HEK293T (cell line): ENCODE measurements around the gene L1CAM.

Experiments
- ARNT ChIP-seq: fragments of 450-650 bp; IDR thresholded peaks from 2 replicates; pipeline ENCODE4 v1.6.1; 2017; ENCODE audit warnings: mild to moderate bottlenecking
- BHLHE40 ChIP-seq: fragments of 450-650 bp; IDR thresholded peaks from 2 replicates; pipeline ENCODE4 v1.6.1; 2016; ENCODE audit warnings: mild to moderate bottlenecking, moderate library complexity, borderline replicate concordance
- CTBP1 ChIP-seq: fragments of 450-650 bp; IDR thresholded peaks from 2 replicates; pipeline ENCODE4 v1.6.1; 2016; ENCODE audit warnings: borderline replicate concordance
- ELF4 ChIP-seq: fragments of 450-650 bp; IDR thresholded peaks from 2 replicates; pipeline ENCODE4 v1.6.1; 2017; ENCODE audit warnings: antibody characterized with exemption
- FOXA1 ChIP-seq: fragments of 450-650 bp; IDR thresholded peaks from 2 replicates; pipeline ENCODE4 v1.6.1; 2016; ENCODE audit warnings: mild to moderate bottlenecking
- HDGF ChIP-seq: fragments of 450-650 bp; IDR thresholded peaks from 2 replicates; pipeline ENCODE4 v1.6.1; 2017; ENCODE audit warnings: antibody characterized with exemption, borderline replicate concordance
- L3MBTL2 ChIP-seq: fragments of 450-650 bp; conservative IDR thresholded peaks from 2 replicates; pipeline ENCODE4 v1.6.1; 2016; ENCODE audit warnings: mild to moderate bottlenecking
- LEF1 ChIP-seq: fragments of 450-650 bp; IDR thresholded peaks from 2 replicates; pipeline ENCODE4 v1.6.1; 2017; ENCODE audit warnings: mild to moderate bottlenecking, borderline replicate concordance
- NFRKB ChIP-seq: fragments of 450-650 bp; IDR thresholded peaks from 2 replicates; pipeline ENCODE4 v1.6.1; 2016; ENCODE audit warnings: mild to moderate bottlenecking, moderate library complexity
- SP1 ChIP-seq: fragments of 450-650 bp; IDR thresholded peaks from 2 replicates; pipeline ENCODE4 v1.6.1; 2017
- SUZ12 ChIP-seq: fragments of 450-650 bp; IDR thresholded peaks from 2 replicates; pipeline ENCODE4 v1.6.1; 2016; ENCODE audit warnings: mild to moderate bottlenecking
- TARDBP ChIP-seq: fragments of 450-650 bp; IDR thresholded peaks from 2 replicates; pipeline ENCODE4 v1.6.1; 2016
- ZNF384 ChIP-seq: fragments of 450-650 bp; IDR thresholded peaks from 2 replicates; pipeline ENCODE4 v1.6.1; 2016
- TF ChIP-seq, protein P1 (sequence below): fragments of 450-650 bp; IDR thresholded peaks from 2 replicates; pipeline ENCODE4 v1.6.1; 2016

DNA sequence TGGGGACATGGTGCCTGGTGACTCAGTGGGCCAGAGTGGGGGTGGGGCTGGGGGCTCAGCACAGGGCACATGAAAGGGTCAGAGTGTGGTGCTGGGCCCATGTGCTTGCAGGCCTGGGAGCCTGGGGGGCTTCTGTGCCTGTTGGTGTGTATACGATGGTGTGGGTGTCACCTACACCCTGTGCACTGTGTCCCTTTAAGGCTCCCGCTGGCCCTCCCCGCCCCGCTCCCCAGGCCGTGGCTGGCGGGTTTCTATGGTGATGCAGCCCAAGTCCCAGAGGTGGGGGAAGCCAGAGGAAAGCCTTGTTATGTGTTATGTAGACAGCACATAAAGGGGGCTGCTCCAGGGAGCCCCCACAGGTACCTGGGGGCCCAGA, 5.5 kb downstream of the L1CAM start:
- TF ChIP-seq BHLHE40, result no peak
- TF ChIP-seq SP1, result no peak
- no peak for TF ChIP-seq FOXA1
- no peak for TF ChIP-seq HDGF
- no peak for TF ChIP-seq LEF1
- no peak for TF ChIP-seq NFRKB
- no peak for TF ChIP-seq TARDBP
- no peak for TF ChIP-seq ZNF384
- no peak for TF ChIP-seq ARNT
- TF ChIP-seq, protein P1, sequence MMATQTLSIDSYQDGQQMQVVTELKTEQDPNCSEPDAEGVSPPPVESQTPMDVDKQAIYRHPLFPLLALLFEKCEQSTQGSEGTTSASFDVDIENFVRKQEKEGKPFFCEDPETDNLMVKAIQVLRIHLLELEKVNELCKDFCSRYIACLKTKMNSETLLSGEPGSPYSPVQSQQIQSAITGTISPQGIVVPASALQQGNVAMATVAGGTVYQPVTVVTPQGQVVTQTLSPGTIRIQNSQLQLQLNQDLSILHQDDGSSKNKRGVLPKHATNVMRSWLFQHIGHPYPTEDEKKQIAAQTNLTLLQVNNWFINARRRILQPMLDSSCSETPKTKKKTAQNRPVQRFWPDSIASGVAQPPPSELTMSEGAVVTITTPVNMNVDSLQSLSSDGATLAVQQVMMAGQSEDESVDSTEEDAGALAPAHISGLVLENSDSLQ, result no peak
- TF ChIP-seq SUZ12, result no peak
- no peak for TF ChIP-seq L3MBTL2
- TF ChIP-seq ELF4, result no peak
- TF ChIP-seq CTBP1, result no peak
